HG02852 (cell line): ENCODE results near the gene NT5M.
"Not testable (repeated sequence)": the region's sequence is repeated elsewhere in the genome, so short reads cannot be mapped to it uniquely, and the experiment has no call there.

ENCODE experiments used
- ATAC-seq: cut with Tn5 transposase; IDR thresholded peaks from one replicate; pipeline ENCODE4 v1.9.1; 2021; ENCODE audit warnings: mild to moderate bottlenecking, moderate library complexity; ENCODE audit not compliant: unreplicated experiment

Gene NT5M

GRCh38 chr17:17303010-17303846 lies at the start of gene NT5M:
Gene NT5M, plus strand, starts transcription at chr17:17303373. Its CDS starts 178 bp downstream, at chr17:17303551.
- peak; percentile 55 for ATAC-seq

GRCh38 chr17:17253406-17253805 lies 49.8 kb upstream of the NT5M start:
- ATAC-seq: no peak

GRCh38 chr17:17254036-17254435 lies 49.1 kb upstream of the NT5M start:
- no peak for ATAC-seq

- not testable (repeated sequence) for ATAC-seq
Observed at GRCh38 chr17:17255689-17256088, 47.5 kb upstream of the NT5M start.

- ATAC-seq: no peak
Observed at GRCh38 chr17:17256316-17256715, 46.9 kb upstream of the NT5M start.

GRCh38 chr17:17258011-17258410 lies 45.2 kb upstream of the NT5M start:
- no peak for ATAC-seq

GRCh38 chr17:17258998-17259397 lies 44.2 kb upstream of the NT5M start:
- no peak for ATAC-seq

- ATAC-seq: no peak
Observed at GRCh38 chr17:17264430-17264829, 38.7 kb upstream of the NT5M start.

- no peak for ATAC-seq
Observed at GRCh38 chr17:17269926-17270773, 33.0 kb upstream of the NT5M start.

- no peak for ATAC-seq
Observed at GRCh38 chr17:17275971-17276370, 27.2 kb upstream of the NT5M start.

- ATAC-seq: not testable (repeated sequence)
Observed at GRCh38 chr17:17277431-17277830, 25.7 kb upstream of the NT5M start.

- ATAC-seq: no peak
Observed at GRCh38 chr17:17279316-17279715, 23.9 kb upstream of the NT5M start.

GRCh38 chr17:17280613-17281549 lies 22.3 kb upstream of the NT5M start, which contains the start of gene COPS3:
Gene COPS3, minus strand, starts transcription at chr17:17281246. Its CDS starts 60 bp downstream, at chr17:17281186.
- ATAC-seq: peak; percentile 92

- ATAC-seq: no peak
Observed at GRCh38 chr17:17285951-17286350, 17.2 kb upstream of the NT5M start.

GRCh38 chr17:17289086-17289485 lies 14.1 kb upstream of the NT5M start:
- ATAC-seq: no peak

GRCh38 chr17:17289701-17290100 lies 13.5 kb upstream of the NT5M start:
- ATAC-seq: no peak

- ATAC-seq: no peak
Observed at GRCh38 chr17:17295141-17295540, 8.0 kb upstream of the NT5M start.

- no peak for ATAC-seq
Observed at GRCh38 chr17:17297217-17297616, 6.0 kb upstream of the NT5M start.

GRCh38 chr17:17298108-17298507 lies 5.1 kb upstream of the NT5M start:
- ATAC-seq: no peak
